C4-2B (cell line): ENCODE data around the gene ANAPC16.

Experiments used
- ZFX ChIP-seq: fragments of 450-650 bp; IDR thresholded peaks from 2 replicates; pipeline ENCODE4 v1.6.1; 2017
- TF ChIP-seq, protein P1 (sequence below): fragments of 450-650 bp; conservative IDR thresholded peaks from 2 replicates; pipeline ENCODE4 v1.5.1; 2017; ENCODE audit warnings: mild to moderate bottlenecking

DNA sequence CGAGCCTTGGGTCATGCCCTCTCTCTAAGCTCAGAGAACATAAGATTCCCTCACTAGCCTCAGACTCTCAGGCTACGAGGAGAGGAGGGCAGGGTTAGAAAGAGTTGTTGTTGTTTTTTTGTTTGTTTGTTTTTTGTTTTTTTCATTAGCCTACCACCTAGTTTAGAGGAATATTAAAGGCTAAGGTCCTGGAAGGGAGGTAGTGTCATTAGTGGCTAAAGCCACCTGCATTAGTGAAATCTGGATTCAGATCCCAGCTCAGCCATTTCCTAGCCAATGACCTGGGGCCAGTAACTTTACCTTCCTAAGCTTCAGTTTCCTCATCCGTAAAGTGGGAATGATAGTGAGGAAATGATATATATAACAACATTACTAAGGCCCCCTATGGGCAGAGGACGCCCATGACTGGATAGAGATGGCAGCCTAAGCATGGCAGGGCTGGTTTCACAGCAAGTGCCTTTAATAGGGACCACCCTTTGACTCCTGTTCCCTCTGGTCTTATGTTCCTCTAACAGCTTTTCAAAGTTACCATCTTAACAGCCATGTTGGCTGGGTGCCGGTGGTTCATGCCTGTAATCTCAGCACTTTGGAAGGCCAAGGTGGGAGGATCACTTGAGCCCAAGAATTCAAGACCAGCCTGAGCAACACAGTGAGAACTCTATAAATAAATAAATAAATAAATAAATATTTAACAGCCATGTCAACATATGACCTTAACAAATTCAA is 63.0 kb downstream of the ANAPC16 start:
- TF ChIP-seq, protein P1, sequence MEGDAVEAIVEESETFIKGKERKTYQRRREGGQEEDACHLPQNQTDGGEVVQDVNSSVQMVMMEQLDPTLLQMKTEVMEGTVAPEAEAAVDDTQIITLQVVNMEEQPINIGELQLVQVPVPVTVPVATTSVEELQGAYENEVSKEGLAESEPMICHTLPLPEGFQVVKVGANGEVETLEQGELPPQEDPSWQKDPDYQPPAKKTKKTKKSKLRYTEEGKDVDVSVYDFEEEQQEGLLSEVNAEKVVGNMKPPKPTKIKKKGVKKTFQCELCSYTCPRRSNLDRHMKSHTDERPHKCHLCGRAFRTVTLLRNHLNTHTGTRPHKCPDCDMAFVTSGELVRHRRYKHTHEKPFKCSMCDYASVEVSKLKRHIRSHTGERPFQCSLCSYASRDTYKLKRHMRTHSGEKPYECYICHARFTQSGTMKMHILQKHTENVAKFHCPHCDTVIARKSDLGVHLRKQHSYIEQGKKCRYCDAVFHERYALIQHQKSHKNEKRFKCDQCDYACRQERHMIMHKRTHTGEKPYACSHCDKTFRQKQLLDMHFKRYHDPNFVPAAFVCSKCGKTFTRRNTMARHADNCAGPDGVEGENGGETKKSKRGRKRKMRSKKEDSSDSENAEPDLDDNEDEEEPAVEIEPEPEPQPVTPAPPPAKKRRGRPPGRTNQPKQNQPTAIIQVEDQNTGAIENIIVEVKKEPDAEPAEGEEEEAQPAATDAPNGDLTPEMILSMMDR: no peak
- no peak for TF ChIP-seq ZFX
